Adrenal gland (tissue), 5 donors: ENCODE data around the gene TRAK1.

Source experiments
- POLR2A ChIP-seq, 2 donors: fragments of 450-650 bp; IDR thresholded peaks; one replicate each; pipeline ENCODE4 v1.6.1; 2017; ENCODE audit warnings: antibody characterized with exemption in 2 of 2, mild to moderate bottlenecking in 2 of 2, moderate library complexity in 1 of 2
- TF ChIP-seq, protein P1 (sequence below), 6 experiments: fragments of 450-650 bp in 4 of 6; fragments of 200-600 bp in 2 of 6; sonication (generic) in 1 of 6; IDR thresholded peaks; 1 replicate in 5 of 6; 2 replicates in 1 of 6; pipeline versions ENCODE4 v1.5.1 to v1.8.0; 2016 to 2021; ENCODE audit warnings: antibody characterized with exemption in 6 of 6, mild to moderate bottlenecking in 2 of 6, moderate library complexity in 1 of 6
- donor health status: DM: no; HTN: no; CAD: no.

DNA sequence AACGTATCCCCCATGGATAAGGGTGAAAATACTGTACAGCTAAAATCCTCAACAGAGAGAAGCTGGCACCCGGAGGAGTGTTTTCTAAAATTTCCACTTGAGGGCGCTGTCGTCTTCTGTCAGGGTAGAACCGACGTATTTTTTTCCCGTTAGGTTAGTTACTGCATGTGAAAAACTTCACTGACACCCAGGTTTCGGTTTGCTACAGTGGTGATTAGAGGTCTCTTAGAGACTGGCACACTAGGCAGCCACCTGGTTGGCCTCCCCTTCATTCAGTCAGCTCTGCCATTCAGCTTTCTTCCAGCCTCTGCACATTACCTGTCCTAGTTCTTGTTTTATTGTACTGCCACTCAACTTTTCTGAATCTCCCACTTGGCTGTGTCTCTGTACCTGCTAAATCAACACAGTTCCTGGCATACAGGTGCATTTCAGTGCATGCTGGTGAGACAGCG, 156.4 kb downstream of the TRAK1 start:
- TF ChIP-seq, protein P1, sequence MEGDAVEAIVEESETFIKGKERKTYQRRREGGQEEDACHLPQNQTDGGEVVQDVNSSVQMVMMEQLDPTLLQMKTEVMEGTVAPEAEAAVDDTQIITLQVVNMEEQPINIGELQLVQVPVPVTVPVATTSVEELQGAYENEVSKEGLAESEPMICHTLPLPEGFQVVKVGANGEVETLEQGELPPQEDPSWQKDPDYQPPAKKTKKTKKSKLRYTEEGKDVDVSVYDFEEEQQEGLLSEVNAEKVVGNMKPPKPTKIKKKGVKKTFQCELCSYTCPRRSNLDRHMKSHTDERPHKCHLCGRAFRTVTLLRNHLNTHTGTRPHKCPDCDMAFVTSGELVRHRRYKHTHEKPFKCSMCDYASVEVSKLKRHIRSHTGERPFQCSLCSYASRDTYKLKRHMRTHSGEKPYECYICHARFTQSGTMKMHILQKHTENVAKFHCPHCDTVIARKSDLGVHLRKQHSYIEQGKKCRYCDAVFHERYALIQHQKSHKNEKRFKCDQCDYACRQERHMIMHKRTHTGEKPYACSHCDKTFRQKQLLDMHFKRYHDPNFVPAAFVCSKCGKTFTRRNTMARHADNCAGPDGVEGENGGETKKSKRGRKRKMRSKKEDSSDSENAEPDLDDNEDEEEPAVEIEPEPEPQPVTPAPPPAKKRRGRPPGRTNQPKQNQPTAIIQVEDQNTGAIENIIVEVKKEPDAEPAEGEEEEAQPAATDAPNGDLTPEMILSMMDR (IDR thresholded peaks at IDR 0.05), result peak; percentile 56 to 78 (median 67)
- no peak for TF ChIP-seq POLR2A (IDR thresholded peaks at IDR 0.05)
